NCI-H2227 (cell line): ENCODE results near the gene AMBP.
"Not testable (repeated sequence)": the region's sequence is repeated elsewhere in the genome, so short reads cannot be mapped to it uniquely, and the experiment has no call there.

ENCODE experiments used
- DNase-seq: peaks from one replicate; lab custom pipeline; 2025; ENCODE audit not compliant: unreplicated experiment; lab: John Stamatoyannopoulos, UW

Gene AMBP

GRCh38 chr9:114092336-114092735, 14.2 kb upstream of the AMBP start:
- no peak for DNase-seq

GRCh38 chr9:114091711-114092110, 13.6 kb upstream of the AMBP start:
- DNase-seq, result no peak

DNA sequence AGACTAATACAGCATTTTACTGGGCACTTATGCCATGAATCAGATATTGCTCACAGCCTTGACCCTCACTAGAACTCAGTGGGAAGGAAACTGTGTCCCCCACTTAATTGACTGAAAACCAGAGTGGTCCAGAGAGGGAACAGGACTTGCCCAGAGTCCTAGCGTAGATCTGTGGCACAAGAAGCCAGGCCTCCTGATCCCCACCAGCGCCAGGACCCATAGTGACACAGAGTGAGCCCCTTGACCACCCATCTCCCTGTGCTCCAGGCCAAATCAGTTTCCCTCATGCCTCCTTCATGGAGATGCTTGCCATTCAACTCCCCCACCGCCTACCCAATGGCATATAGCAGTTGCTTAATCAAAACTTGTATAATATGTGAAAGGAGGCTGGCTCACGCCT, 12.7 kb upstream of the AMBP start:
- DNase-seq, result no peak

- DNase-seq, result no peak
These were observed 11.2 kb upstream of the AMBP start for GRCh38 chr9:114089206-114089840.

GRCh38 chr9:114088571-114089170, 10.6 kb upstream of the AMBP start:
- no peak for DNase-seq

DNA sequence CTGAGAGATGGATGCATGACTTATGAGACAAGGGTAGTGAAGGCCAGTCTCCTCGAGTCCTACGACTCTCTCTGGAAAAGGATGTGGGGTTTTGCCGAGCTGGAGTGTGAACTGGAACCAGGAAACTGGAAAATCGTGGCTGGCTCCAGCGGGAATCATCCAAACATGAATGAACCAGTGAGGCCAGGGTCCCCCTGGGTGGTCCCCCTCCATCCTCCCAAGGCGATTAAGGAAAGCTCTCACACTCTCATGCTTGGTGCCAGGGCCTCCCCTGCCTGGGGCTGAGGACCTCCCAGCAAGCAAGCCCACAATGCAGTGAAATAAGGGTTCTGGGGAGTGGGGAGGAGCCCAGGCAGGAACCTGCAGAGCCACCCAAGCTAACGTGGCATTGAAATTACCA, 9.6 kb upstream of the AMBP start:
- no peak for DNase-seq

DNA sequence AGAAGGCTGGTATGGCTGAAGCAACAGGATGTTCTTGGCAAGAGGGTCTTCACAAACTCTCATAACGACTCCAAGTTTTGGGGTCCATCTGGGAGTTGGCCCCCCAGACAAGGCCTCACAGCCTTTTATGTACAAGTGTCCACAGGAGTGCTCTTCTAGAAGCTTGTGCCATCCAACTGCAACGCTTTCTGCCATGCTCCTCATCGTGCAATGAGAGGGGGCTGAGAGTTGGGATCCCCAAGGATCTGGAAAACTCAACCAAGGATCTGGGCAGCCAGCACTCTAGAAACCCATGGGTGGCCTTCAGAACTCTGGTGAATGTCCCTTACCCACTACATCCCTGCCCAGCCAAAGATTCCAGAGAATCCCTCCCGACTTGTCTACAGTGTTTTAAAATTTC, 8.5 kb upstream of the AMBP start:
- DNase-seq, result no peak

- no peak for DNase-seq
These were observed 7.9 kb upstream of the AMBP start for GRCh38 chr9:114086009-114086408.

DNA sequence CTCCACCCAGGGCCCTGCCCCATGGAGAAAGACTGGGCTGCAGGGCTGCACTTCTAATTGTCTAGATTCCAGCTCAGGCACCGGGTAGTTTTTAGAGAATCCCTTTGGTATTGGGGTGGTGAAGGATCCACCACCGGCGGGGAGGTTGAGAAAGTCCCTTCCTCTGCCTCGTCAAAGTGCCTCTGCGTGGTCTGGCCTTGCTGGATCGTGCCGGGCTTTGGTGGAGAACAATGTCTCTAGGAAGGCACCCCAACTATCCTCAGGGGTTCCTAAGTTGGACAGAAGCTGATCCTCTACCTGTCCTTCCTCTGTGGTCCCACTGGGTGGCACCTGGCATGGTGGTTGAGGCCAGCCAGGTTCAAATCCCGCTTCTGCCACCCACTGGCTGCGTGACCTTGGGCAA, 7.3 kb upstream of the AMBP start:
- no peak for DNase-seq

DNA sequence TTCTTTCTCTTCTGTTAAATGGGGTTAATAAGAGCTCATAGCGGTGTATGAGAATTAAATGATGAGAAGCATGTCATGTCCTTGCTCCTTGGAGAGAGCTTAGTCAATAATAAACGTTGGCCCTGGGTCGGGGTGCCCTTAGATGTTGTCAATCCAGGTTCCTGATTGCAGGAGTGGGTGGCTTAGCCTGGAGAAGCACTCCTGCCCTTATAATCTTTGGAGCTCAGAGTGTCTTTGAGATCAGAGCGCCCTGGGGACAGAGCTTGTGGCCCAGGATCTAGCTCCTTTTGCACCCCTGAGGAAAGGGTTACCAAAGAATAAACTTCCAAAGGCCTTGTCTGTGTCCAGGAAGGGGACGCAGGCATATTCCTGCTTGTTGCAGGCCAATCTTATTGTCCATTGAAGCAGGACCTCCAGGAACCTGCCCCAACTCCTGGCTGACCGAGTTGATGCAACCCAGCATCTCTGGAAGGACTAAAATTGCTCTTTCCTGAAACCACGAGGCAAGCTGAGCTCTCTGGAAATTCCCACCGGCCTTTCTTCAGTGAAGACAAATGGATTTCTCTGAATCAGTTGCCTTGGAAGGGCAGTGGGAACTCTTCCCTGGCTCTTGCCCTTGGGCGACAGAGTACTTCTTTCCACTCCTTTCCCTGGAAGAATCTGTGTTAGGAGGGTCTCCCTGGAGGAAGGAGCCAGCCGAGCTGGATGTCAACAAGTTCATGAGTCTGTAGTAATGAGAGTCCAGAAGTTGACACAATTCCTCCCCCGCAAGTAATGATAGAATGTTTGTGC, 6.4 kb upstream of the AMBP start:
- no peak for DNase-seq

- DNase-seq, result no peak
These were observed 5.6 kb upstream of the AMBP start for GRCh38 chr9:114083666-114084065.

DNA sequence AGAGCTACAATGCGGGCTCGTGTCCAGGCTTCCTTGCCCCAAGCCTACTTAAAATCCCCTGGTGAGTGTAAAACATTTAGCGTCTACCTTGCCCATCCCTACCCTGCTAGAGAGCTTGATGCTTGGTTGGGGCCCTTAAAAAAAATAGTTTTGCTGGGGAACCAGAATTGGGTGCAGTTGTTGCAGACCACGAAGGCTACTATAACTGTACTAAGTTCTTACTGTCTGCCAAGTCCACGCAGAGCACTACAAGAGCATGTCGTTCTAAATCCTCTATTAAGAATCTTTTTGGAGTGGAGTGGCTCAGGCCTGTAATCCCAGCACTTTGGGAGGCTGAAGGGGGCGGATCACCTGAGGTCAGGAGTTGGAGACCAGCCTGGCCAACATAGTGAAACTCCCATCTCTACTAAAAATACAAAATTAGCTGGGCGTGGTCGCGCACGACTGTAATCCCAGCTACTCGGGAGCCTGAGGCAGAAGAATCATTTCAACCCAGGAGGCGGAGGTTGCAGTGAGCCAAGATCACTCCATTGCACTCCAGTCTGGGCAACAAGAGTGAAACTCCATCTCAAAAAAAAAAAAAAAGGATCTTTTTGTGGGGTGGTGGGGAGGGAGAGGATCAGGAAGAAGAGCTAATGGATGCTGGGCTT, 4.8 kb upstream of the AMBP start:
- DNase-seq, result not testable (repeated sequence)

GRCh38 chr9:114082017-114082762, 4.1 kb upstream of the AMBP start:
- peak; percentile 88 for DNase-seq

GRCh38 chr9:114081441-114082016, 3.4 kb upstream of the AMBP start:
- no peak for DNase-seq

GRCh38 chr9:114080773-114081440, 2.8 kb upstream of the AMBP start:
- no peak for DNase-seq

DNA sequence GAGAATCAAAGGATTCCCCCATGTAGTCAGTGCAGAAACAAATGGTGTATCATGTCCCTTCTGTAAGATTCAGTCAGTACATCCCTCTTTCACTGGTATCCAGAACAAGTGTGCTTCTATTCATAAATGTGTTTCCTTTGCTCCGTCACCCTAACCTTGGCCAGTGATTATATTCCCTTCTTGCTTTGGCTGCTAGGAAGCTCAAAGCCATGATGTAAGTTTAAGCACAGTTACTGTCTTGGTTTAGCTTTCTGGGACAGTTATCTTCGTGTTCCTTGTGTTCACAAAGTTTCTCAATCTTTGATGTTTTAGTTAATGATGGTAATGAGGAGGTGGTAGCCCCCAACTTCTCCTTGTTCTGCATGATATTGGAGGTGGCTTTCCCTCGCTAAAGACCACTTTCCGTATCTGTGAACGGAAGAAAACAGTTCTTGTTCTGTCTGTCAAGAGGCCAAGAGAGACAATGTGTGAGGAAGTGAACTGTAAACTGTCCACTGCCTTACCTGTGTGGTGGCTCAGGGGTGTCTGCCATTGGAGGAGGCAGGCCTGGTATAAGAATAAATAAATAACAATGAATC, 2.2 kb upstream of the AMBP start:
- no peak for DNase-seq

DNA sequence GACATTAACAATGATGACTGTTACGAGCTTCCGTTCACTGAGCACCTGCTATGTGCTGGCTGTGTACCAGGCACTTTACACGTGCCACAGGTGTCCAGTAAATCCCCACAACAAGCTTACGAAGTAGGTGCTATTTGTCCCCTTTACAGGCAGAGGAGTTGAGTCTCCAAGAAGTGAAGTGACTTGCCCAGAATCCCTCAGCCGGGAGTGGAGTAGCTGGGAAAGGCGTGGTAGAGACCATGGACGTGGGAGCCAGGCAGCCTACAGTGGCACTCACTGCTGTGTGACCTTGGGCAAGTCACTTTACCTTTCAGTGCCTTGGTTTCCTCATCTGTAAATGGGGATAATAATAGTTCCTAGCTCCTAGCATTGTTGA, 669 bp upstream of the AMBP start:
- no peak for DNase-seq

- DNase-seq, result no peak
These were observed 800 bp downstream of the AMBP start for GRCh38 chr9:114077162-114077837.
